IMR-90 (cell line): Measurements from ENCODE around the gene ARL4C. TPM values are rescaled to one million over a fixed set of nuclear protein-coding genes. Genes with fewer than 3 reads are reported as not detected.

Source experiments
- ATAC-seq: fragments of 200-7000 bp; cut with Tn5 transposase; 2 replicates; pipeline ENCODE4 v1.9.1; 2020; ENCODE audit warnings: low read depth, mild to moderate bottlenecking, moderate library complexity
- BruUV-seq: library from RNA; stranded (reverse); fragments of 400-500 nt; replicated peaks from 2 replicates; lab custom pipeline; 2021; lab: Mats Ljungman, UMichigan
- CTCF ChIA-PET: fragments of 300-600 bp; formaldehyde crosslinking; extraction: SDS; loops from one replicate; lab custom pipeline; 2021; ENCODE audit warnings: antibody characterized with exemption; lab: Yijun Ruan, JAX
- POLR2A ChIA-PET: fragments of 300-600 bp; sonication (Branson Sonifier 250); formaldehyde crosslinking; loops from one replicate; lab custom pipeline; 2022; ENCODE audit warnings: antibody characterized with exemption; ENCODE audit not compliant: unreplicated experiment; lab: Charles Lee
- DNase-seq: peaks from one replicate; pipeline ENCODE4 v3.0.0; 2013
- H2AFZ ChIP-seq: replicated peaks from 2 replicates; pipeline ENCODE3; 2013; ENCODE audit warnings: low read length, mild to moderate bottlenecking; ENCODE audit not compliant: poor library complexity
- H2AK5ac ChIP-seq: 2 replicates; pipeline ENCODE4 v1.6.1; 2013; ENCODE audit warnings: low read depth, low read length, inconsistent platforms
- H2AK9ac ChIP-seq: replicated peaks from 2 replicates; pipeline ENCODE3; 2013; ENCODE audit warnings: mild to moderate bottlenecking, low read depth, low read length, moderate library complexity; ENCODE audit not compliant: poor library complexity
- H2BK120ac ChIP-seq: 2 replicates; pipeline ENCODE4 v1.6.1; 2013; ENCODE audit warnings: low read depth, low read length, inconsistent platforms
- H2BK15ac ChIP-seq: 3 replicates; pipeline ENCODE4 v1.6.1; 2013; ENCODE audit warnings: low read depth, low read length, inconsistent platforms
- H2BK20ac ChIP-seq: 2 replicates; pipeline ENCODE4 v1.6.1; 2013; ENCODE audit warnings: low read depth, mild to moderate bottlenecking, inconsistent platforms, low read length, moderate library complexity
- H2BK5ac ChIP-seq: 2 replicates; pipeline ENCODE4 v1.6.1; 2013; ENCODE audit warnings: mild to moderate bottlenecking, low read depth, low read length, inconsistent platforms; ENCODE audit not compliant: poor library complexity, severe bottlenecking
- H3K14ac ChIP-seq: replicated peaks from 2 replicates; pipeline ENCODE4 v1.6.1; 2013; ENCODE audit warnings: low read depth, low read length, inconsistent platforms
- H3K18ac ChIP-seq: 2 replicates; pipeline ENCODE4 v1.6.1; 2013; ENCODE audit warnings: low read depth, low read length, control low read depth
- H3K23ac ChIP-seq: 2 replicates; pipeline ENCODE4 v1.6.1; 2013; ENCODE audit warnings: low read depth, low read length, inconsistent platforms
- H3K27ac ChIP-seq: 2 replicates; pipeline ENCODE4 v1.5.1; 2013; ENCODE audit warnings: mild to moderate bottlenecking, control low read depth, low read length; ENCODE audit not compliant: insufficient read depth
- H3K27me3 ChIP-seq: 2 replicates; pipeline ENCODE4 v1.6.1; 2013; ENCODE audit warnings: low read length; ENCODE audit not compliant: control insufficient read depth, insufficient read depth
- H3K36me3 ChIP-seq: 2 replicates; pipeline ENCODE4 v1.6.1; 2013; ENCODE audit warnings: low read length, mixed read lengths; ENCODE audit not compliant: control insufficient read depth, insufficient read depth
- H3K4ac ChIP-seq: 2 replicates; pipeline ENCODE4 v1.6.1; 2013; ENCODE audit warnings: low read depth, low read length, inconsistent platforms
- H3K4me1 ChIP-seq: 2 replicates; pipeline ENCODE4 v1.6.1; 2013; ENCODE audit warnings: low read length, mixed read lengths; ENCODE audit not compliant: control insufficient read depth, insufficient read depth
- H3K4me2 ChIP-seq: 2 replicates; pipeline ENCODE4 v1.6.1; 2013; ENCODE audit warnings: low read depth, mild to moderate bottlenecking, control low read depth, low read length, moderate library complexity
- H3K4me3 ChIP-seq: 2 replicates; pipeline ENCODE4 v1.5.1; 2013; ENCODE audit warnings: low read depth, mild to moderate bottlenecking, control low read depth, low read length, moderate library complexity; ENCODE audit not compliant: insufficient read depth
- H3K56ac ChIP-seq: 2 replicates; pipeline ENCODE4 v1.6.1; 2013; ENCODE audit warnings: low read length, inconsistent platforms; ENCODE audit not compliant: insufficient read depth; ENCODE audit errors: extremely low read depth
- H3K79me1 ChIP-seq, 2 experiments: 2 replicates each; pipeline ENCODE4 v1.6.1; 2013; ENCODE audit warnings: low read length in 2 of 2, inconsistent platforms in 1 of 2, low read depth in 1 of 2
- H3K9ac ChIP-seq: 2 replicates; pipeline ENCODE4 v1.6.1; 2013; ENCODE audit warnings: low read depth, low read length, control low read depth
- H3K9me1 ChIP-seq: 2 replicates; pipeline ENCODE4 v1.6.1; 2013; ENCODE audit warnings: low read length, inconsistent platforms; ENCODE audit not compliant: insufficient read depth
- H3K9me3 ChIP-seq: 2 replicates; pipeline ENCODE4 v1.6.1; 2013; ENCODE audit warnings: low read length; ENCODE audit not compliant: control insufficient read depth, insufficient read depth
- H4K20me1 ChIP-seq: 2 replicates; pipeline ENCODE4 v1.6.1; 2013; ENCODE audit warnings: low read length, inconsistent platforms; ENCODE audit not compliant: insufficient read depth
- H4K5ac ChIP-seq: 2 replicates; pipeline ENCODE4 v1.6.1; 2013; ENCODE audit warnings: mild to moderate bottlenecking, low read depth, low read length, control low read depth
- H4K8ac ChIP-seq, 2 experiments: 2 replicates each; pipeline ENCODE4 v1.6.1; 2013; ENCODE audit warnings: low read depth in 2 of 2, low read length in 2 of 2, control low read depth in 1 of 2, inconsistent platforms in 1 of 2
- H4K91ac ChIP-seq: 2 replicates; pipeline ENCODE4 v1.6.1; 2013; ENCODE audit warnings: low read depth, low read length, inconsistent platforms; ENCODE audit not compliant: insufficient read depth
- CTCF ChIP-seq: conservative IDR thresholded peaks from 2 replicates; pipeline ENCODE4 v1.5.1; 2012; ENCODE audit warnings: mild to moderate bottlenecking, low read depth, low read length, improper control_type of control experiment
- ELK1 ChIP-seq: fragments of 150-350 bp; IDR thresholded peaks from 2 replicates; pipeline ENCODE4 v1.6.1; 2016; ENCODE audit warnings: low read depth, mild to moderate bottlenecking, low read length, moderate library complexity, borderline replicate concordance
- MXI1 ChIP-seq: IDR thresholded peaks from 2 replicates; pipeline ENCODE4 v1.6.1; 2012; ENCODE audit warnings: low read depth, mild to moderate bottlenecking, low read length, moderate library complexity, borderline replicate concordance
- POLR2A ChIP-seq: IDR thresholded peaks from 2 replicates; pipeline ENCODE4 v1.6.1; 2012; ENCODE audit warnings: mild to moderate bottlenecking, low read depth, low read length
- RAD21 ChIP-seq: IDR thresholded peaks from 2 replicates; pipeline ENCODE4 v1.6.1; 2012; ENCODE audit warnings: low read length, improper control_type of control experiment
- WGBS, 2 experiments: methylation state at CpG; one replicate each; pipeline versions ENCODE4 v1.1.5 to v1.1.7; 2013; ENCODE audit warnings: missing lambda C conversion rate in 2 of 2; ENCODE audit not compliant: insufficient read length in 1 of 2; ENCODE audit errors: extremely low coverage in 2 of 2; 5-methylcytosine and 5-hydroxymethylcytosine counted together
- dilution Hi-C: fragments of 300-500 bp; cut with HindIII; formaldehyde crosslinking; loops from one replicate; pipeline ENCODE4 v1.14.3; 2018; ENCODE audit warnings: low sequenced_read_pairs; ENCODE audit not compliant: unreplicated experiment
- in situ Hi-C: fragments of 300-500 bp; cut with MboI; formaldehyde crosslinking; loops from 3 replicates; pipeline ENCODE4 v1.14.3; 2019; ENCODE audit warnings: low sequenced_read_pairs, inconsistent platforms, mixed read lengths
- intact Hi-C: fragments of 100-400 bp; cut with micrococcal nuclease; formaldehyde crosslinking; loops from 2 replicates; pipeline ENCODE4 v1.10.0; 2022
- polyA plus RNA-seq, 3 experiments: library from polyadenylated mRNA; depleted of rRNA; stranded (reverse); fragments of >200 nt; gene quantifications; 2 replicates each; pipeline ENCODE4 v1.2.3, GENCODE V29; 2012; ENCODE audit warnings: low replicate concordance in 1 of 3
- total RNA-seq: library from RNA; depleted of rRNA; stranded (reverse); fragments of >200 nt; gene quantifications from 2 replicates; pipeline ENCODE4 v1.2.3, GENCODE V29; 2012

The ARL4C gene
- total and polyA plus RNA-seq, 2 of the 4 experiments (the other 2 are of a cell fraction) = 7.7 to 8.2 TPM

- Histone ChIP-seq H3K14ac (peak overlapping the region; percentile 84), H2BK120ac (peak overlapping the region; percentile 56), H3K4me3 (peak overlapping the region; percentile 84), H3K56ac (no peak overlapping the region; the same call in 1 of the 2 replicates), H3K36me3 (no peaks in the 10 kb centered on the region), H2BK5ac (peak overlapping the region; percentile 40), H3K23ac (peak overlapping the region; percentile 88), H3K4ac (peak overlapping the region; percentile 78), H4K8ac (peak overlapping the region in 1 of 2 experiments; percentile 75; a peak in 2 of 4 replicates), H2AK5ac (peak overlapping the region; percentile 66; the same call in 1 of the 2 replicates), H3K9me3 (no peaks in the 10 kb centered on the region), H2AK9ac (peak overlapping the region; percentile 90), H4K20me1 (peaks cover 5% of the 10 kb centered on the region; the same call in 1 of the 2 replicates), H3K27ac (peak overlapping the region; percentile 42), H3K9ac (peak overlapping the region; percentile 77), H4K5ac (peak overlapping the region; percentile 9), H2BK20ac (peak overlapping the region; percentile 34; the same call in 1 of the 2 replicates), H2AFZ (peak overlapping the region; percentile 82), H3K79me1 (peaks cover 21 to 44% of the 10 kb centered on the region in 2 experiments), H3K4me2 (peak overlapping the region; percentile 82), H3K18ac (peak overlapping the region; percentile 8; the same call in 1 of the 2 replicates), H3K9me1 (0 out of 2 replicates have a peak, but pooled peaks cover 3% of the 10 kb centered on the region), H2BK15ac (peak overlapping the region; percentile 72; the same call in 1 of the 3 replicates), H3K4me1 (peaks cover 5% of the 10 kb centered on the region), H4K91ac (peak overlapping the region; percentile 70), H3K27me3 (no peaks in the 10 kb centered on the region)
- dilution Hi-C loops (no loop called here), in situ Hi-C loops (loop anchor here (10.0 kb wide), 1 partner anchor 211 kb away; no protein-coding TSS in a partner anchor), intact Hi-C loops (loop anchor here (1.0 to 10.0 kb wide), 3 partner anchors 131 to 361 kb away; no protein-coding TSS in a partner anchor)
- no peak for TF ChIP-seq ELK1
- peak; percentile 14; the same call in 1 of the 2 replicates for TF ChIP-seq RAD21
- TF ChIP-seq POLR2A = peak; percentile 3; the same call in 1 of the 2 replicates
- TF ChIP-seq CTCF = no peak
- peak; percentile 44; the same call in 1 of the 2 replicates for TF ChIP-seq MXI1
- peak; percentile 40 for ATAC-seq
- ChIA-PET POLR2A (interaction anchor here (0.8 kb wide), 1 partner anchor 206 kb away, joined by 3 read pairs; no protein-coding TSS in a partner anchor), CTCF (interaction anchor here (0.6 to 2.1 kb wide), 2 partner anchors 361 to 586 kb away, joined by 3 to 5 read pairs; no protein-coding TSS in a partner anchor)
- DNase-seq = peak; percentile 32
- no TSS peak for BruUV-seq
- 1% methylated on average over 67 of the region's 89 CpGs; no CpG with 5 or more reads in 1 of the 2 experiments for WGBS, 2 experiments
Measured at GRCh38 chr2:234496055-234496834, 636 bp downstream of the ARL4C start.
